Glomerular visceral epithelial cell (primary cell): ENCODE data around the gene RASSF4.

Experiments used
- DNase-seq: peaks from one replicate; pipeline ENCODE4 v3.0.0-alpha.2; 2016; ENCODE audit errors: extremely low spot score

RASSF4 gene

GRCh38 chr10:44962870-44963738 lies 3.5 kb downstream of the RASSF4 start:
- peak; percentile 88 for DNase-seq

GRCh38 chr10:44963772-44964633 lies 4.4 kb downstream of the RASSF4 start:
- DNase-seq: peak; percentile 60

- no peak for DNase-seq
Observed at GRCh38 chr10:44965104-44965503, 5.5 kb downstream of the RASSF4 start.

GRCh38 chr10:44965651-44966097 lies 6.1 kb downstream of the RASSF4 start:
- DNase-seq: no peak

- DNase-seq: peak; percentile 42
Observed at GRCh38 chr10:44966129-44966815, 6.7 kb downstream of the RASSF4 start.

GRCh38 chr10:44966816-44967509 lies 7.4 kb downstream of the RASSF4 start:
- peak; percentile 49 for DNase-seq

GRCh38 chr10:44967616-44968015 lies 8.0 kb downstream of the RASSF4 start:
- DNase-seq: no peak

- no peak for DNase-seq
Observed at GRCh38 chr10:44968091-44968490, 8.5 kb downstream of the RASSF4 start.

- no peak for DNase-seq
Observed at GRCh38 chr10:44968500-44969400, 9.1 kb downstream of the RASSF4 start.

GRCh38 chr10:44969854-44970253 lies 10.3 kb downstream of the RASSF4 start:
- no peak for DNase-seq

- DNase-seq: no peak
Observed at GRCh38 chr10:44970812-44971395, 11.3 kb downstream of the RASSF4 start.

- DNase-seq: no peak
Observed at GRCh38 chr10:44971434-44971833, 11.8 kb downstream of the RASSF4 start.

- no peak for DNase-seq
Observed at GRCh38 chr10:44971935-44972757, 12.5 kb downstream of the RASSF4 start.

GRCh38 chr10:44972874-44973306 lies 13.3 kb downstream of the RASSF4 start:
- no peak for DNase-seq

GRCh38 chr10:44973323-44974081 lies 13.9 kb downstream of the RASSF4 start:
- DNase-seq: no peak

GRCh38 chr10:44974082-44974627 lies 14.6 kb downstream of the RASSF4 start:
- DNase-seq: no peak

- peak; percentile 65 for DNase-seq
Observed at GRCh38 chr10:44974628-44975430, 15.2 kb downstream of the RASSF4 start.
